HG03378 (cell line): ENCODE measurements around the gene TNRC6C.

Source experiments
- ATAC-seq: cut with Tn5 transposase; IDR thresholded peaks from one replicate; pipeline ENCODE4 v1.9.1; 2021; ENCODE audit warnings: mild to moderate bottlenecking, moderate library complexity; ENCODE audit not compliant: unreplicated experiment

TNRC6C gene

DNA sequence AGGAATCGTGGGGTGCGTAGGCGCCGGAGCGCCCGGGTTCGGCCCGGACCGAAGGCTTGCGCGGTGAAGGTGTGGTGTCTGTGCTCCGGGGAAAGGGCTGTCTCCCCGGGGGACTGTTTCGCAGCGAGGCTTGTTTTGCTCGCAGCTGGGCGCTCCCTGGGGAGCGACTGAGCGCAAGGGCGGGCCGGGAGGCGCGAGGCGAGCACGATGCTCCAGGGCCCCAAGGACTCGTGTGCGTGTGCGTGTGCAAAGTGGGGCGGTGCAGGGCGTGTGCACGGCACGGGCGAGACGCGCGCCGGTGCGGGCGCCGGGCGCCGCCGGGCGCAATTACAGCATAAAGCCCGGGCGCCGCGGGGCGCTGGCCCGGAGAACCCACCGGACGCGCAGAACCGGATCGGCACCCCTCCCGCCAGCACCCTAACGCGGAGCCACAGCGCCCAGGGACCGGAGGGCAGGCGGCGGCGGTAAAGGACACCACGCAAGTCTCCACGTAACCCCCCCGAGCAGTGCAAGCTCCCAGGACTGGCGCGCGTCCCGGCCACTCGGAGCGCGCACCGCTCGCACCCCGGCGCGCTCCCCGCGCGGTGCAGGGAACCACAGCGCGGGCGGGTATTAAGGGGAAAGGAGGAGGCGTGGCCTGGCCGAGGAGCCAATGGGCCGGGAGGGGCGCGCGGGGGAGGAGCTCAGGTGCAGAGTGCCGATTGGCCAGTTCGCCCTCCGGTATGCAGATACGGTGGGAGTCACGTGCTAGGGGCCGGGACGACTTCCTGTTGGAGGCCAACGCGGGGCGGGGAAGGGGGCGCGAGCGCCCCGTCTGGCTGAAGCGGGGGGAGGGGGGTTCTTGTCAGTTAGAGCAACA is at the start of gene TNRC6C:
Gene TNRC6C (plus strand): TSS at position 847 of the 859 bp plus-strand sequence. CDS start 45,504 bp downstream, outside the sequence.
- peak; percentile 77 for ATAC-seq

GRCh38 chr17:77909236-77909635 is 49.3 kb upstream of the TNRC6C start:
- ATAC-seq: no peak

DNA sequence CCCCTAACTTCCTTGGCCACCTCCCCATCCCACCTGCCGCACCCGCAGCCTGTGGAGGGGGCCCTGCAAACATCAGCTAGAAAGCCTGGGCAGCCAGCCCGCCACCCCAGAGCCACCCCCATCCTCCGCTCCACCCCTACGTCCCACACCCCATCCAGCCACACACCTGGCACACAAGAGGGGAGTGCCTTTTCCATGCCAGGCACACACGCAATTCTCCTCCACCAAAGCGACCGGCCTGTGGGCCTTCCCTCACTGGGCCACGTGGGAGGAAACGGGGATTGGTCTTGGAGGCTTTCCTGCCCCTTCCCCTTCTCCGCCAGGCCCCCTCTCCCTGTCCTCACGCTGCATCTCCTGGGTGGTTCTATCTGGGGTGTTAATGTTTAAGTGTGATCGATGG is 48.7 kb upstream of the TNRC6C start:
- no peak for ATAC-seq

DNA sequence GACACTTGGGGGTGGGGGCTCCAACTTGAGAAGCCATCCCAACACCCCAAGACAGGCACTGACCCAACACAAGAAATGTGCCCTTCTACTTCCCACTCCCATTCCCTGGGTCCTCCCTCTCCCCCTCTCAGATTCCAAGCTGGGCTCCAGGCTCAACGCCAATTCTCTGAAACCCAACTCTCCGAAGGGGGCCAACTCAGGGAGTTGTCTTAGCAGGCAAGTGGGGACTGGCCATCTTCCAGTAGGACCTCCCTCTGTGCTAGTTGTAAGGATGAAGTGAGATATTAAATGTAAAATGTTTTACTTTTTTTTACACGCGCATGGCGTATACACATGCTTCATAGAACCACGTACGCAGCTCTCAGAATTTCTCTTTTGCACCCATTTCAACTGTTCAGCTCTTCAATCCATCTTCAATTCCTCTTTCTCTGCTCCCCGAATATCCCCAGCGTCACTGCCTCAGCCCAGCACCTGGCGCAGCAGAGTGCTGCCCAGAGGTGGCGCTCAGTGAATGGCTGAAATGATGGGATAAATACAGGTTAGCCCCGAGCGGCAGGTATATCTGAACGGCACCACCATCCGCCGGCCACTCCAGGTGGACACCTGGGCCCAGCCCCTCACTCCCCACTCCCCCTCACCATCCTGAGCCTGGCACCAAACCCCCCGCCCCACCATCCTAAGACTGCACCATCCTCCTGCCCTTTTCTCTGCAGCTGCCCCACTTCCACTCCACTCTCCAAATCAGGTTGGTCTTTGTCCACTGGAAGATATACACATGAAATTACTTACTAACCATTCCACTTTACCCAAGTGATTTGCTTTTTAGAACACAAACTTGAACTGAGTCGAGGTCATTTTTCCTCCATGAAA is 43.9 kb upstream of the TNRC6C start:
- ATAC-seq: no peak

DNA sequence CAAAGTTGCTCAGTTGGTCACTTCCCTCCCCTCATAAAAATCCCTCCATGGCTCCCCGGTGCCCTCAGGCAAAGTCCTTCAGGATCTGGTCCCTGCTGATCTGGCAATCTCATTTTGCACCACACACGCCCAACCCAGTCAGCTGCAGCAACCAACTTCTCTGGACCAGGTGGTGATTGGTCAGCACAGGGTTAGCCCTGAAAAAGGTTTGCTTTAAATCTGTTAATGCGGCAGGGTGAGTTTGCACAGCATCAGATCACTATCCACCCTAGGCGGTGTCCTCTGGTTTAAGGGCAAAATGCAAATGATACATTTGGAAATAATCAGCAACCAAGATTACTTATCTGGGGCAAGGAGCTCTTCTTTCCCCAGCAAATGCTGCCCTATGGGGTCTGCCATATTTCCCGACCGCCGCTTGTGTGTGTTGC is 42.9 kb upstream of the TNRC6C start:
- no peak for ATAC-seq

GRCh38 chr17:77916264-77916663 is 42.2 kb upstream of the TNRC6C start:
- no peak for ATAC-seq

DNA sequence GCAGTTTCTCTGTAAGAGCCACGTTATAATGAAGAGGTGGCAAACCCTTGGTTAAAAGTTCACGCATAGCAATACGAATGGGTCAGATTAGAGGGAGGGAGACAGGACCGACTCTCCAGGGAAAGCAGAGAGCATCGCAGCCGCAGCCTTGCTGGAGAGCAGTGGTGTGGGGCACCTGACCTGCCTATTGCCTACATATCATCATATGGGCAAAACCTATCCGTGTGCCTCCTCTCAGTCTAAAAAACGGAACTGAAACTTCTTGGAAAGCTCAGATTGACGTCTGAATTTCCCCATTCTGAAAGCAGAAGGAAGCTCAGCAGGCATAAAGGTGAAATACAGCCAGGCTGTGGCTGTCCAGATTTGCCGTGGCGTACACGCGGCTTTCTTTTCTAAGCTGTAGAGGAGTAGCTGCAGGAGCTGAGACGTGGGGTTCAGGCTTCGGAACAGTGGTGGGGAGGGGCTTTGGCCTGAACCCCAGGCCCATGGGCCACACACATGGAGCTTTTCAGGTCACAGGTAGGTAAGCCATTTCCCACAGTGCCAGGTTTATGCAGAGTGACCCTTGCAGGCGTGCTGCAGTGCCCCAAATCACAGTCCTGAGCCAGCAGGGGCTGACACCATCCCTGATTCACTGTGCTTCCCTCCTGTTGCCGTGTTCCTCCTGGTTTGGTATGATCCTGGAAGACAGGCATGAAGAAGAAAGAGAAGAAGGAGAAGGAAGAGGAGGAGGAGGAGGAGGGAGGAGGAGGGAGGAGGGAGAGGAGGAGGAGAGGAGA is 41.6 kb upstream of the TNRC6C start:
- ATAC-seq: no peak

DNA sequence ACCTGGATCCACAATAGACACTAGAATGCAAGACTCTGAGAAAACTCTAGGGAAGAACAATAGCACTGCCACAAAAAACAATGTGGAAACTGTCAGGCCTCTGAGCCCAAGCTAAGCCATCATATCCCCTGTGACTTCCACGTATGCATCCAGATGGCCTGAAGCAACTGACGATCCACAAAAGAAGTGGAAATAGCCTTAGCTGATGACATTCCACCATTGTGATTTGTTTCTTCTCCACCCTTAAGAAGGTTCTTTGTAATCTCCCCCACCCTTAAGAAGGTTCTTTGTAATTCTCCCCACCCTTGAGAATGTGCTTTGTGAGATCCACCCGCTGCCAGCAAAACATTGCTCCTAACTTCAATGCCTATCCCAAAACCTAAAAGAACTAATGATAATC is 39.2 kb upstream of the TNRC6C start:
- no peak for ATAC-seq

GRCh38 chr17:77923135-77923534 is 35.4 kb upstream of the TNRC6C start:
- ATAC-seq: no peak

GRCh38 chr17:77923776-77924513 is 34.6 kb upstream of the TNRC6C start:
- ATAC-seq: no peak

GRCh38 chr17:77924757-77925336 is 33.7 kb upstream of the TNRC6C start:
- ATAC-seq: no peak

DNA sequence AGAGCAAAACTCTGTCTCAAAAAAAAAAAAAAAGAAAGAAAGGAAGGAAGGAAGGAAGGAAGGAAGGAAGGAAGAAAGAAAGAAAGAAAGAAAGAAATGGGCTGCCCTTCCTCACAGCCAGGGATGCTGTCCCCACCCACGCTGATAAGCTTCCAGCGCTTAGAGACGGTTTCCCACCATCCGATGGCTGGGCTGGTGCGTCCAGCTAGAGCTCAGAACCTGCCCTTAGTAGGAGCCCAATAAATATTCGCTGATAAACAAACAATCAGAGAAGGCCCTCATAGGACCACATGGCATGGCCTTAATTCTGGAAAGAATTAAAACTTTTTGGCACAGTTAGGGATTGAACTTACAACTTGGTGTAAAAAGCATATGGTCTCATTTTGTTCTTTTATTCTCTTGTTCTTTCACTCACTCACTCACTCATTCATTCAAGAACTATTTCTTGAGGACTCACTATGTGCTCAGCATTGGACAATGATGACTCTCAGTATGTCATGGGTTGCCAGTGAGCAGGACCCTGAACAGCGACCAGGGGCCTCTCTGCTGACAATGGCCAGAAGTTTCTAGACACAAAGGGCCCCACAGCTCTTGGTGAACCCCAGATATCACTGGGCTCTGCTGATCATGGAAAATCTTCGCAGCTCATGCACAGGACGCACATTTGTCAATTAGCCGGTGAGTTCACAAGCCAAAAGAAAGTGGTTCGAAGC is 32.5 kb upstream of the TNRC6C start:
- no peak for ATAC-seq

DNA sequence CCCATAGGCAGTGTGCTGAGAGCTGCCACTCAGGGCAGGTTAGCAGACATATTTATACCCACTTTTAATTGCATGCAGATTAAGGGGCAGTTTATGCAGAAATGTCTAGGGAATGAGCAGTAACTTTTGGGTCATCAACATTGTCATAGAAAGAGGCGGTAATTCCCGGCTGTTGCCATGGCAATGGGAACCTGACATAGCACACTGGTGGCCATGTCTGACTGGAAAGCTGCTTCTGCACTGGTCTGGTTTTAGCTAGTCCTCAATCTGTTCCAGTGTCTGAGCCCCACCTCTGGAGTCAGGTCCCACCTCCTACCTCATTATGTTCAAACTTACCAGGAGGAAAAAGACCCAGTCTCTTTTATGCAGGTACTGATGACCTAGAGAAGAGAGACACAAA is 31.5 kb upstream of the TNRC6C start:
- no peak for ATAC-seq

DNA sequence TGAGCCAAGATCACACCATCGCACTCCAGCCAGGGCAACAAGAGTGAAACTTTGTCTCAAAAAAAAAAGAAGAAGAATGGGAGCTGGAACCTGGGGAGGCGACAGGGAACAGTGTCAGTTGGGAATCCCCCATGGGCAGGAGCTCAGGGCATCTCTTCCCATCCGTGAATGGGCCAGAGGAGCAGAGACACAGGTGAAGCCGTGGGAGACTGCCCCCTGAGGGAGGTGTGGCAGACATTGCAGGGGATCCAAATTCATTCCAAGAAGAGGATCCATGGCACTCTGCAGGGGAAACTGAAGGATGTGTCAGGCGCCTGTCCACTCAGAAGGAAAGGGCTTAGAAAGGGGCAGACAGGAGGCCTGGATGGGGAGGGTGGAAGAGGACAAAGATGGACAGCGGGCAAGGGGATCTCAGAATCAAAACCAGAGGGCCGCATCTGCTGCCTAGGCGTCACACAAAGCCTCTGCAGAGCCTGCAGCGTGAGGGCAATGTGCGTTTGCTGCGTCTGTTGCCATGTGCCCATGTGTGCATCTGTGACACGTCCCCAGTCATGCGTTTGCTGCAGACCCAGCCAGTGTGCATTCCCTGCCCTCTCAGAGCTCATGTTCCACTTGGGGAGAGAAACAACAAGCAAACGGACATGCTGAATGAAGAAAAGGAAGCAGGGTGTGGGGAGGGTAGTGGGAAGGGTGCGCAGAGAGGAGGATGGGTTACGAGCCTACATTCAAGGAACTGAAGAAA is 30.6 kb upstream of the TNRC6C start:
- no peak for ATAC-seq

DNA sequence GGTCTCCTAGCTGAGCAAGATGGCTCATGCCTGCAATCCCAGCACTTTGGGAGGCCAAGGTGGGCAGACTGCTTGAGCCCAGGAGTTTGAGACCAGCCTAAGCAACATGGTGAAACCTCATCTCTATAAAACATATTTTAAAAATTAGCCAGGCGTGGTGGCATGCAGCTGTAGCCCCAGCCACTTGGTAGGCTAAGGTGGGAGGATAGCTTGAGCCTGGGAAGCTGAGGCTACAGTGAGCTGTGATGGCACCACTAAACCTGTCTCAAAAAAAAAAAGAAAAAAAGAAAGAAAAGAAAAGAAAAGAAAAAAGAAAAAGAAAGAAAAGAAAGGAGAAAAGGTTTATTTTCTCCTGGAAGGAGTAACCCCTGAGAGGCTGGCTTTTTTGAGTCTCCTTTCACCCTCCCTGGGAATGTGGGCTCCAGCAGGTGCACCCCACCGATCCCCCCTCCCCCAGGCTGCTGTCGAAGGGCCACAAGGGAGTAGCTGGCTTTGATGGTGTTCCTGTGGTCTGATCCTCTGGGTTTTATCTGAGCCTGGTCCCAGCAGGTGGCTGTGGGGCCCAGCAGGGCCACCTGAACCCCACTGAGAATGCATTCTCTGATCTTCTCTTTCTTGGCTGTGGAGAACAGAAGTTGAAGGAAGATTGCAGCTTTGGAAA is 29.9 kb upstream of the TNRC6C start:
- no peak for ATAC-seq

- no peak for ATAC-seq
Measured at GRCh38 chr17:77929180-77929564, 29.3 kb upstream of the TNRC6C start.

- no peak for ATAC-seq
Measured at GRCh38 chr17:77929871-77930436, 28.5 kb upstream of the TNRC6C start.
